ENCODE data around the gene CDK15.

DNA sequence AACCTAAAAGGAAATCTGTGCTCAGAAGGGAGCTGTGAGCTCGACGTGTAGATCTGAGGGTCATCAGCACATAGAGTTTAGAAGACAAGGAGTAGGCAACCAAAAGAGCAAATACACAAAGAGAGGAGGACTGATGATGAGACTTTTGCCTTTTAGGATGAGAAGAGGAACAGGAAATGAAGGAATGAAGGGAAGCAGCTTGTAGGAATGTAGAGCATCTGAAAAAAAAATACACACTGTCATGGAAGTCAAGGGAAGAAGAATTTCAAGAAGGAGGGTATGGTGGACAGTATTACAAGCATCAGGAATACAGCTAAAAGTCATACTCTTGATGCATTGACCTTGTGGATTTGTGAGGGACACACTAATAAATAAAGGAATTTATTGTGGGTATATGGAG is 21.9 kb downstream of the CDK15 start:
- TF ChIP-seq POLR2AphosphoS5 (IDR thresholded peaks at IDR 0.05; ENCODE audit: borderline replicate concordance, low read depth, low read length) (no peak), EZH2 (IDR thresholded peaks at IDR 0.05) (no peak)
